HG03159 (cell line): ENCODE measurements around the gene PHLDB2.

Experiments
- ATAC-seq: cut with Tn5 transposase; IDR thresholded peaks from one replicate; pipeline ENCODE4 v1.9.1; 2021; ENCODE audit warnings: mild to moderate bottlenecking, moderate library complexity; ENCODE audit not compliant: unreplicated experiment

The PHLDB2 gene

GRCh38 chr3:111921181-111921580 is 62.1 kb downstream of the PHLDB2 start:
- ATAC-seq, result no peak

- no peak for ATAC-seq
These were observed 64.2 kb downstream of the PHLDB2 start for GRCh38 chr3:111923095-111923771.

- ATAC-seq, result no peak
These were observed 64.7 kb downstream of the PHLDB2 start for GRCh38 chr3:111923806-111924205.

DNA sequence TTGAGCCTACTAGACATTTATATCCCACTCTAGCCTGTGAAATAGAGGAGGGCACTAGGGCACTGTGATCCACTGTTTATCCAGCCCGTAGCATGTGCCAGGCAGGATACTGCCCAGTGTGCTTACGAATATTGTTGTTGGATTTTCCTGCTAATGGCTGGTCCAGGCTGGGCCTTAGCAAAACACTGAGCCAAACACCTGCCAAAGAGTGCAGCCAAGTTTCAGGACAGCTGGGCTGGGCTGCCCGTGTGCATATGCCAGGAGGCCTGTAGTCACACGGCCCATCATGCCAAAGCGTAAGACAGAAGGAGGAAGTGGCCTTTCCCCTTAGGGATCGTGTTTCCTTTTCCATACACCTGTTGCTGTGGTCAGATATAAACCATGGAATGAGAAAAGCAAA is 65.2 kb downstream of the PHLDB2 start:
- ATAC-seq, result no peak

DNA sequence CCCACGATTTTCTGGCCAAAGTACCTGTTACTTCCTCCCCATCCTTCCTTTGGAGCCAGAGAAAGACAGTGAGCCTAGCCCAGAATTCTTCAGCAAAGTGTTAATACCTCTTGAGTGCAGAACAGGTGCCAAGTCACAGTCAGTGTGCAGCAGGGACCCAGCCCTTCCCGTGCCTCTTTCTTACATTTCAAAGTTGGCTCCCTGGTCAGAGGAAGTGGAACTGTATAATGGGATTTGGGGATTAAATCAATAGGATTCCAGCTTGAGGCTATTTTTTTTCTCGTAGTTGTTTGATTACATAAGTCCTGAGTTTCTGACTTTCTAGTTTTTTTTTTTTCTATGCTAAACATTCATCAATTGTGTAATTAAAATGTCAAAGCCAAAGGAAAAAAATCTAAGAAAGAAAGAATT is 67.2 kb downstream of the PHLDB2 start:
- ATAC-seq, result no peak

DNA sequence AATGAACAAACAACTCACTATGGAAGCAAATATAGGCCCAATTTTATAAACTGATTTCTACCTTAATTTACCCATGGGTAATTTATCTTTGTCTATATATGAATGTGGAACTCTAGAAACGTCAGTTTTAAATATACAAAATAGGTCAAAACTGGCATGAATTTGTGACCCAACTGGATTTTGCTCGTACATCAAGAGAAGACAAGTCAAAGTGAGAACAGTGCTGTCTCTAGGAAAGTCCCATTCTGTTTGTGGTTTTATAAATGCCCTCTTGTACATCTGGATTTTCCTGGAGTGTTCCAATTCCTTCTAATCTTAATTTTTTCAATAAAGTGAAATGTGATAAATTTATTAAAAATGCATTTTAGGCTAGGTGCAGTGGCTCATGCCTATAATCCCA is 69.5 kb downstream of the PHLDB2 start:
- ATAC-seq, result no peak

DNA sequence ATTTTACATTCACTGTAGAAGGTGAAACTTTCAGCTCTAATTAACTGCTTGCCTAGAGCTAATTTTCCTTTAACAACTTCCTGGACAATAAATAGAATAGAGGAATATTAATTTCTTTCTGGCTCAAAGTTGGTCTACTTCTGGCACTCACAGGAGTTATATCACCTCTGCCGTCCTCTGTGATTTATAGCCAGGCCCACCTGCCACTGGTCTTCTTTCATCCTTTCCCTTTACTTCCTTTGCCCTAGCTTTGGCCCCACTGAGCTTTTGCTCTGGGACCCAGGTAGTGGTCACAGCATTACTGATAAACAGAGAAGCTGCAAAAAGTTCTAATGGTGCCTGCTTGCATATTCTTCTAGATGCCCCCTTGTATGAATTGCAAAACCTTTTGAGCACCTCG is 70.4 kb downstream of the PHLDB2 start:
- no peak for ATAC-seq

GRCh38 chr3:111932946-111933345 is 73.9 kb downstream of the PHLDB2 start:
- ATAC-seq, result no peak

- ATAC-seq, result no peak
These were observed 77.3 kb downstream of the PHLDB2 start for GRCh38 chr3:111936191-111936841.

DNA sequence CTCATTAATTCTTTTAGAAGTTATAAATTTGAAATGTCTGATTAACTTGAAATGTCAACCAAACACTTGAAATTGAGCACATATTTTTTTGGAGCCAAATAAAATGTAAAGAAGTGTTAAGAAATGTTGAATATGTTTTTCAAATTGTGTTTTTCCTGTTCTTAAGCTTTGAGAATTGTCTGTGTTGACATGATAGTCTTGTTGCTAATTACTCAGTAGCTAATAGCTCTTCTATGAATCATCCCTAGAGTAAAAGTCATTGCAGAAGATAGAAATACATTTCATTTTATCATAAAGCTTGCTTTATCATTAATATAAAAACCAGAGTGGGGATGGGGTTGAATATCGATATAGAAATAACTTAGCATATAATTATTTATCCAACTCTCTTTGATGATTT is 77.9 kb downstream of the PHLDB2 start:
- no peak for ATAC-seq

DNA sequence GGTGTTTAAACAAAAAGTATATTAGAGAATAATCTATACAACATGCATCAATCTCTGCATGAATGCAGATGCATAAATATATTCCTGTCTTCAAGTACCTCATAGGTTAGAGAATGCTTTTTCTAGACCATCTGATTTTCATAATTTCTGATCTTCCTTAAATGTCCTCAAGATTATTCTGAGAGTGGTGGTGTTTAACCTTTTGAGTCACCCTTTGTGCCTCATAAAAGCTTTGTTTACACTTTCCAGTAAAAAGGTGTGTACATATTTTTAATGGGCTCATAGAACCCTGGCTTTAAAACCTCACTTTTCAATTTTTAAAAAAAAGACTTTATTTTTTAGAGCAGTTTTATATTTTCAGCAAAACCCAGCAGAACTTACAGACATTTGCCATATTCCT is 78.8 kb downstream of the PHLDB2 start:
- ATAC-seq, result no peak

- no peak for ATAC-seq
These were observed 80.8 kb downstream of the PHLDB2 start for GRCh38 chr3:111939873-111940272.

GRCh38 chr3:111943533-111943932 is 84.5 kb downstream of the PHLDB2 start:
- ATAC-seq, result no peak

DNA sequence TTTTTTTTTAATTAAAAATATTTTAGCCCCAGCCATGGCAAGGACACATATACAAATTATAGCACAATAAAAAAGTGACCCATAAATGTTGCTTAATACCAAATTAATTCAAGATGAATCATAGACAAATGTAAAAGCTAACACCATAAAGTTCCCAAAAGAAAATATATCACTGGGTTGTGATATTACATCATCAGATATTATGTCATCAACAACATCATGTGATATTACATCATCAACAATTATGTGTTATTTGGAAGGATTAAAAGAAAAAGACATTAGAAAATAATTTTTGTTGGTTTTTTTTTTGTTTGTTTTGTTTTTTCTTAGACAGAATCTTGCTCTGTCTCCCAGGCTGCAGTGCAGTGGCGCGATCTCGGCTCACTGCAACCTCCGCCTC is 85.3 kb downstream of the PHLDB2 start:
- ATAC-seq, result no peak

DNA sequence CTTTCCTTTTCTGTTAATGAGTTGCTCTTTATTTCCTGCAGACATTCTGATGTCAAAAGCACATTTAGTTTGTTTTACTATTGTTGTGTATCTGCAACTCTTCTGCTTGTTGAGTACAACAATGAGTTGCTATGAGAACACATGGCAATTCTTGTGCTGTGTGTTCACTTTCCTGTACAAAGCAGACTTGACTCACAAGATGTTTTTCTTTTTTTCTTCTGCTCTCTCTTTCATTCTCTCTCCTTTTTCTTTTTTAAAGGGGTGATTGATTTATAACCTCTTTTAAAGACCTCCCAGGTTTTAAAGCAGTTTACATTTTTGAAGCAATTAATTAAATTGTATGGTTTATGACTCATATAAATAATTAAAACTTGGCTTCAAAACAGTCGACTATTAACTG is 88.2 kb downstream of the PHLDB2 start:
- ATAC-seq, result no peak

- ATAC-seq, result no peak
These were observed 89.7 kb downstream of the PHLDB2 start for GRCh38 chr3:111948786-111949185.

GRCh38 chr3:111949712-111950111 is 90.6 kb downstream of the PHLDB2 start:
- no peak for ATAC-seq

DNA sequence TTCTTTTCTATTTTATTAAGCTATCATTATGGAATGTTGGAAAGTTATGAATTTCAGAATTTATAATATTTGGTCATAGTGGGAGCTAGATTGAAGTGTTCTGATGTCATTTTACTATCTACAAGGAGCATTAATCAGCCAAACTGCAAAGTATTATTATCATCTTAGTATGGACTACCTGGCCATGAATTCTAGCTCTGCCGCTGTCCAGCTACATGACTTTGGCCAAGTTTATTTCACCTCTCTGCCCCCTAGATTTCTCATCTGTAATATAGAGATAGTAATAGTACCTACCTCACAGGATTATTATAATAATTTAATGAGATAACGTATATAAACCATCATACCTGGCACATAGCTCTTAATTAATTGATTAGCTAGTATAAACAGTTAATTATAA is 92.0 kb downstream of the PHLDB2 start:
- ATAC-seq, result no peak

DNA sequence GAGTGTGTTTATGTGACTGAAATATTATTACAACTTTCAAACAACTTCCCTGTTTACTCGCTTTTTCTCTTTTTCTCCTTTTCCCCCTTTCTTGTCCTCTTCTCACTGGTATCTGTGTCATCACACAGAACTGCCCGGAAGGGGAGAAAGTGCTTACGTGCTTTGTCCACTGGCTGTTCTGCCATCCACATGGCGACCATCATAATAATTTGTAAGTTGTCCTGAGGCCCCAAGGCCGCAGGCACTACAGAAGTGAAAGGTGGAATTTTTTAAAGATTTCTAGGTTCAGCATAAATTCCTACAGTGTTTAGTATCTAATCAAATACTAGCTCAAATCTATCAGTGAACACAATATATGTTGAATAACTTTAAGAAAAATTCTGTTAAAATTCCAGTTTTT is 93.0 kb downstream of the PHLDB2 start:
- no peak for ATAC-seq

GRCh38 chr3:111952866-111953450 is 93.9 kb downstream of the PHLDB2 start:
- no peak for ATAC-seq

DNA sequence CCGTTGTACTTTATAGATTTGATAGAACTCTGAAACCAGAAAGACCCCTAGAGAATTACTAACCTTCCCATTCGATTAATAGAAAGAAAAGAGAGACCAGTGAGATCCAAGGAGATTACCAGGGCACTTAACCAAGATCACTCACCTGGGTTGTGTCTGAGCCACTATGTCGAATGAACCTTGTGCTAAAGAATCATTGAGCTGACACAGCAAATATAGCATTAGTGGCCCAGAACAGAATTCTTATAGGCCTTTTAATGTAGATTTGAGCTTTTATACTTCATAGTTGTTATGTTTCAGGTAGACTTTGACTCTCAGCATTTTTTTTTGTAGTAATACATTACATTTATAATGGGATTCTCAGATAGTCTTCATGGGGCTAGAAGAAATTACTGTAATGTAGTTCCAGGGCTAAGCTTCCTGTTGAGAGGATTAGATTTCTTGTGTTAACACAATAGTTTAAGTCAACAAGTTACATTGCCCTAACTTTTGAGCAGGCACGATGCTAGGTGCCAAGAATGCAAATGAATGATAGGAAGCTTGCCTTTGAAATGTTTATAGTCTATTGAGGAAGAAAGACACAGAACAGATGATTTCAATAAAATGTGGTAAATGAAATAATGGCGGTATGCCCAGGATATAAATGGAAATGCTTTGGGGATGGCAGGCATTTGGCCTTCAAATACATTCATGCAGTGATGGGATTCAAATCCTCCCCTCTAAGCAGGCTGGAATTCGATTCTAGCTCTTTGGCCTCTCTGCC is 95.3 kb downstream of the PHLDB2 start:
- ATAC-seq, result no peak

DNA sequence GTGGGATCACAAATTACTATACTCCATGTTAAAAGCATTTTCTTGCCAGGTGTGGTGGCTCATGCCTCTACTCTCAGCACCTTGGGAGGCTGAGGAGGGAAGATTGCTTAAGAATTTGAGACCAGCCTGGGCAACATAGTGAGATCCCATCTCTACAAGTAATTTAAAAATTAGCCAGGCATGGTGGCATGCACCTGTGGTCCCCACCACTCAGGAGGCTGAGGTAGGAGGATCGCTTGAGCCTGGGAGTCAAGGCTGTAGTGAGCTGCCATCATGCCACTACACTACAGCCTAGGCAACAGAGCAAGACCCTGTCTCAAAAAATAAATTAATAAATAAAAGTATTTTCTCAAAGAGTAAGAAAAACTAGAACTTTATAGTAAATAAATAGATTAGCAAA is 96.8 kb downstream of the PHLDB2 start:
- ATAC-seq, result no peak
